Neural progenitor cell (in vitro differentiated cells): Measurements from ENCODE around the gene REEP1. TPM values are rescaled to one million over a fixed set of nuclear protein-coding genes. Genes with fewer than 3 reads are reported as not detected.

Experiments
- DNase-seq: peaks from one replicate; pipeline ENCODE4 v3.0.0-alpha.2; 2016; ENCODE audit warnings: low spot score
- H2AFZ ChIP-seq: fragments of 200-600 bp; sonication (generic); replicated peaks from 2 replicates; pipeline ENCODE4 v1.6.1; 2016; ENCODE audit warnings: antibody characterized with exemption
- H3F3A ChIP-seq: fragments of 200-600 bp; sonication (generic); 2 replicates; pipeline ENCODE4 v1.6.1; 2016; ENCODE audit warnings: antibody characterized with exemption, low read depth
- H3K27ac ChIP-seq: fragments of 200-600 bp; sonication (generic); 2 replicates; pipeline ENCODE4 v1.5.1; 2016; ENCODE audit warnings: mild to moderate bottlenecking
- H3K27me3 ChIP-seq: fragments of 200-600 bp; sonication (generic); 2 replicates; pipeline ENCODE4 v1.6.1; 2016; ENCODE audit warnings: mild to moderate bottlenecking, moderate library complexity
- H3K36me3 ChIP-seq: fragments of 200-600 bp; sonication (generic); 2 replicates; pipeline ENCODE4 v1.5.1; 2016
- H3K4me1 ChIP-seq: fragments of 200-600 bp; sonication (generic); 2 replicates; pipeline ENCODE4 v1.6.1; 2016; ENCODE audit warnings: mixed run types
- H3K4me2 ChIP-seq: fragments of 200-600 bp; sonication (generic); 2 replicates; pipeline ENCODE4 v1.6.1; 2016
- H3K4me3 ChIP-seq: fragments of 200-600 bp; sonication (generic); 2 replicates; pipeline ENCODE4 v1.5.1; 2016
- H3K79me2 ChIP-seq: fragments of 200-600 bp; sonication (generic); 2 replicates; pipeline ENCODE4 v1.6.1; 2016; ENCODE audit warnings: low read depth
- H3K9ac ChIP-seq: fragments of 200-600 bp; sonication (generic); 2 replicates; pipeline ENCODE4 v1.6.1; 2016
- H3K9me3 ChIP-seq: fragments of 200-600 bp; sonication (generic); 2 replicates; pipeline ENCODE4 v1.5.1; 2016; ENCODE audit warnings: low read depth
- H4K20me1 ChIP-seq: fragments of 200-600 bp; sonication (generic); 2 replicates; pipeline ENCODE4 v1.6.1; 2016; ENCODE audit warnings: low read depth
- H3K27ac Mint-ChIP-seq: 3 replicates; pipeline ENCODE4 v1.8.0; 2021; ENCODE audit warnings: mixed read lengths
- H3K27me3 Mint-ChIP-seq: 2 replicates; pipeline ENCODE4 v1.8.0; 2022; ENCODE audit warnings: low read depth, mild to moderate bottlenecking, inconsistent platforms, moderate library complexity, mixed read lengths; ENCODE audit not compliant: insufficient read depth
- H3K36me3 Mint-ChIP-seq: 3 replicates; pipeline ENCODE4 v1.8.0; 2021; ENCODE audit warnings: mixed read lengths
- H3K4me1 Mint-ChIP-seq: 3 replicates; pipeline ENCODE4 v1.8.0; 2021; ENCODE audit warnings: mixed read lengths
- H3K4me3 Mint-ChIP-seq: 3 replicates; pipeline ENCODE4 v1.8.0; 2021; ENCODE audit warnings: mild to moderate bottlenecking, moderate library complexity, mixed read lengths
- H3K9me3 Mint-ChIP-seq: 3 replicates; pipeline ENCODE4 v1.8.0; 2020; ENCODE audit warnings: mixed read lengths
- CTCF ChIP-seq: fragments of 200-600 bp; sonication (generic); IDR thresholded peaks from 2 replicates; pipeline ENCODE4 v1.5.1; 2017; ENCODE audit warnings: antibody characterized with exemption, mild to moderate bottlenecking
- EZH2 ChIP-seq: fragments of 200-600 bp; sonication (generic); IDR thresholded peaks from 2 replicates; pipeline ENCODE4 v1.6.1; 2017; ENCODE audit warnings: antibody characterized with exemption, mild to moderate bottlenecking, moderate library complexity
- EZH2phosphoT487 ChIP-seq: fragments of 200-600 bp; sonication (generic); IDR thresholded peaks from 2 replicates; pipeline ENCODE4 v1.6.1; 2017; ENCODE audit warnings: antibody characterized with exemption
- total RNA-seq: library from RNA; depleted of rRNA; stranded (reverse); fragments of >200 nt; gene quantifications from 2 replicates; pipeline ENCODE4 v1.2.3, GENCODE V29; 2015; ENCODE audit warnings: low replicate concordance

Gene REEP1
- total RNA-seq, 1 donor from 2014 or later = 0.88 TPM

DNA sequence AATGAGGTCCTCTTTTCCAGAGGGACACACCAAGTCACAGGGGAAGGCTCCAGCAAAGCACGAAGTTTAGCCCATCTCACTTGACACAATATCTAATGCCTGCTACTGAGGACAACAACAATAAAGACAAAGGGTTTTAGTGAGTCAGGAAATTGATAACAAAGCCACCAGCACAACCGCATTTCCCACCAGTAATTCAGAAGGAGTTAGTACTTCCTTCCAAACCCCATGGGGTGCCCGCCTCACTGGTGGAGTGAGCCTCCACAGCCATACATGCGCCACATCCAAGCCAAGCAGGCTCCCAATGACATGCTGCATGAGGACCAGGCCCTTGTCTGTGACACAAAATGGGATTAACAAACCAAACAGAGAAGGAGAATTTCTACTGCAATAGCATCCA lies 98.1 kb downstream of the REEP1 start:
- H4K20me1 ChIP-seq = no peaks in the 10 kb centered on the region
- no peaks in the 10 kb centered on the region for H3K36me3 ChIP-seq
- Mint-ChIP-seq H3K27ac (peak overlapping the region; percentile 64), H3K9me3 (peaks cover 6% of the 10 kb centered on the region), H3K27me3 (peaks cover 10% of the 10 kb centered on the region), H3K36me3 (peaks cover 1% of the 10 kb centered on the region), H3K4me1 (peaks cover 32% of the 10 kb centered on the region), H3K4me3 (no peak overlapping the region)
- H3K27me3 ChIP-seq = no peaks in the 10 kb centered on the region
- H3K79me2 ChIP-seq = no peaks in the 10 kb centered on the region
- no peak overlapping the region for H3K27ac ChIP-seq
- H3K9ac ChIP-seq = no peak overlapping the region
- H3K4me1 ChIP-seq = peaks cover 9% of the 10 kb centered on the region
- H2AFZ ChIP-seq = no peak overlapping the region
- H3K9me3 ChIP-seq = no peaks in the 10 kb centered on the region
- DNase-seq = no peak
- no peak overlapping the region for H3K4me3 ChIP-seq
- no peak overlapping the region for H3K4me2 ChIP-seq
- TF ChIP-seq CTCF = no peak
- no peak for TF ChIP-seq EZH2
- TF ChIP-seq EZH2phosphoT487 = no peak
- H3F3A ChIP-seq = peaks cover 5% of the 10 kb centered on the region

- Histone ChIP-seq H3K79me2 (no peaks in the 10 kb centered on the region), H3K4me2 (no peak overlapping the region), H3K36me3 (no peaks in the 10 kb centered on the region), H2AFZ (no peak overlapping the region), H4K20me1 (no peaks in the 10 kb centered on the region), H3K27me3 (no peaks in the 10 kb centered on the region), H3F3A (peaks cover 5% of the 10 kb centered on the region), H3K9me3 (no peaks in the 10 kb centered on the region), H3K27ac (no peak overlapping the region), H3K4me1 (peaks cover 15% of the 10 kb centered on the region), H3K4me3 (no peak overlapping the region), H3K9ac (no peak overlapping the region)
- H3K27ac Mint-ChIP-seq = peak overlapping the region; percentile 8
- H3K4me3 Mint-ChIP-seq = no peak overlapping the region
- H3K27me3 Mint-ChIP-seq = peaks cover 14% of the 10 kb centered on the region
- TF ChIP-seq CTCF = no peak
- TF ChIP-seq EZH2 = no peak
- no peak for TF ChIP-seq EZH2phosphoT487
- peaks cover 42% of the 10 kb centered on the region for H3K4me1 Mint-ChIP-seq
- peaks cover 1% of the 10 kb centered on the region for H3K36me3 Mint-ChIP-seq
- peaks cover 6% of the 10 kb centered on the region for H3K9me3 Mint-ChIP-seq
- DNase-seq = no peak
These were observed 99.1 kb downstream of the REEP1 start for GRCh38 chr2:86238354-86238753.

DNA sequence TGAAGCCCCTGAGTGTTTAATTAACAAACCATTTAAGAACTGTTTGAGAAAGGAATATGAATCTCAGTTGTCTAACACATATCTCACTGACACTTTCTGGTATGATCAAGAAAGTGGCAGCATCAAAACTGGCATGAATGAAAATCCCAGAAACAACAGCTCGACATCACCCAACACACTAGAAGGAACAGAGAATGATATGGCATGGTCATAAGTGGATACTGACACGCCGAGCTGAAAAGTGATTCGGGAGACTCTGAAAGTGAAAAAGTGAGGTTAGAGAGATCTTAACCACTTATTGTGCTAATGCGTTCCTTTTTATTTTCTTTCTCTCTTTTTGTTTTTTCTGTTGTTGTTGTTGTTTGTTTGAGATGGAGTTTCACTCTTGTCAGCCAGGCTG lies 100.3 kb downstream of the REEP1 start:
- TF ChIP-seq EZH2phosphoT487 (no peak), CTCF (no peak), EZH2 (no peak)
- H3K9ac ChIP-seq = no peak overlapping the region
- H3K4me3 Mint-ChIP-seq = no peak overlapping the region

More for the DNA sequence above, 100.3 kb downstream of the REEP1 start:
- no peak for DNase-seq
- Mint-ChIP-seq H3K9me3 (peaks cover 6% of the 10 kb centered on the region), H3K27me3 (peaks cover 16% of the 10 kb centered on the region), H3K27ac (peak overlapping the region; percentile 15), H3K36me3 (peaks cover 1% of the 10 kb centered on the region), H3K4me1 (peaks cover 50% of the 10 kb centered on the region)
- no peak overlapping the region for H3K4me2 ChIP-seq
- no peaks in the 10 kb centered on the region for H3K79me2 ChIP-seq
- H3K36me3 ChIP-seq = no peaks in the 10 kb centered on the region
- peaks cover 19% of the 10 kb centered on the region for H3K4me1 ChIP-seq
- no peak overlapping the region for H2AFZ ChIP-seq
- H3K27me3 ChIP-seq = no peaks in the 10 kb centered on the region
- no peaks in the 10 kb centered on the region for H3K9me3 ChIP-seq
- H3F3A ChIP-seq = peaks cover 5% of the 10 kb centered on the region
- no peak overlapping the region for H3K27ac ChIP-seq
- no peaks in the 10 kb centered on the region for H4K20me1 ChIP-seq
- no peak overlapping the region for H3K4me3 ChIP-seq
